SK-N-SH treated with all-trans-retinoic acid at 6 μM for 48 hours (cell line): ENCODE results near the gene FRMD4A.
A peak's percentile ranks its signal among the peaks of the same experiment; 100 is the strongest.

ENCODE experiments used
- ATAC-seq: fragments of 200-7000 bp; cut with Tn5 transposase; 3 replicates; pipeline ENCODE4 v1.9.1; 2020; ENCODE audit warnings: mild to moderate bottlenecking, moderate library complexity
- ARNTL ChIP-seq: fragments of 450-650 bp; formaldehyde crosslinking; IDR thresholded peaks from 2 replicates; pipeline ENCODE4 v1.5.0; 2020; ENCODE audit warnings: low read depth, mild to moderate bottlenecking, moderate library complexity, borderline replicate concordance
- BACH2 ChIP-seq: fragments of 250-450 bp; sonication (Bioruptor Pico); IDR thresholded peaks from 2 replicates; pipeline ENCODE4 v1.9.0; 2021; ENCODE audit warnings: mild to moderate bottlenecking, borderline replicate concordance
- CREB5 ChIP-seq: fragments of 250-450 bp; sonication (Bioruptor Pico); IDR thresholded peaks from 2 replicates; pipeline ENCODE4 v1.5.1; 2020; ENCODE audit warnings: low read depth, mild to moderate bottlenecking, moderate library complexity
- CSDC2 ChIP-seq: fragments of 250-450 bp; sonication (Bioruptor Pico); IDR thresholded peaks from 2 replicates; pipeline ENCODE4 v1.5.0; 2020; ENCODE audit warnings: mild to moderate bottlenecking, moderate library complexity
- CSRNP3 ChIP-seq: fragments of 250-450 bp; sonication (Bioruptor Pico); IDR thresholded peaks from 2 replicates; pipeline ENCODE4 v1.5.1; 2021; ENCODE audit warnings: mild to moderate bottlenecking, moderate library complexity
- ESRRG ChIP-seq: fragments of 250-450 bp; sonication (Bioruptor Pico); IDR thresholded peaks from 2 replicates; pipeline ENCODE4 v1.6.1; 2021; ENCODE audit warnings: mild to moderate bottlenecking
- GLIS3 ChIP-seq: fragments of 250-450 bp; sonication (Bioruptor Pico); IDR thresholded peaks from 2 replicates; pipeline ENCODE4 v1.5.0; 2020; ENCODE audit warnings: mild to moderate bottlenecking, moderate library complexity
- ISL1 ChIP-seq: fragments of 250-450 bp; sonication (Bioruptor Pico); IDR thresholded peaks from 2 replicates; pipeline ENCODE4 v2.1.2; 2022; ENCODE audit warnings: mild to moderate bottlenecking, moderate library complexity
- OSR1 ChIP-seq: fragments of 250-450 bp; sonication (Bioruptor Pico); IDR thresholded peaks from 2 replicates; pipeline ENCODE4 v1.8.0; 2022; ENCODE audit warnings: moderate library complexity, mild to moderate bottlenecking, inconsistent platforms
- PATZ1 ChIP-seq: fragments of 250-450 bp; sonication (Bioruptor Pico); IDR thresholded peaks from 2 replicates; pipeline ENCODE4 v1.8.0; 2020; ENCODE audit warnings: mild to moderate bottlenecking, moderate library complexity, borderline replicate concordance
- POU6F1 ChIP-seq: fragments of 250-450 bp; sonication (Bioruptor Pico); IDR thresholded peaks from 2 replicates; pipeline ENCODE4 v1.8.0; 2021; ENCODE audit warnings: low read depth, mild to moderate bottlenecking, moderate library complexity, borderline replicate concordance
- PPARA ChIP-seq: fragments of 250-450 bp; sonication (Bioruptor Pico); IDR thresholded peaks from 2 replicates; pipeline ENCODE4 v1.5.0; 2020; ENCODE audit warnings: mild to moderate bottlenecking, borderline replicate concordance
- RARB ChIP-seq: fragments of 250-450 bp; sonication (Bioruptor Pico); IDR thresholded peaks from 2 replicates; pipeline ENCODE4 v1.8.0; 2021; ENCODE audit warnings: mild to moderate bottlenecking, moderate library complexity
- SNAI2 ChIP-seq: fragments of 250-450 bp; sonication (Bioruptor Pico); IDR thresholded peaks from 2 replicates; pipeline ENCODE4 v1.5.0; 2020; ENCODE audit warnings: mild to moderate bottlenecking, moderate library complexity
- TCF4 ChIP-seq: fragments of 250-450 bp; sonication (Bioruptor Pico); IDR thresholded peaks from 2 replicates; pipeline ENCODE4 v1.8.0; 2021; ENCODE audit warnings: mild to moderate bottlenecking, moderate library complexity, borderline replicate concordance
- TOX ChIP-seq: fragments of 250-450 bp; sonication (Bioruptor Pico); IDR thresholded peaks from 2 replicates; pipeline ENCODE4 v1.8.0; 2021; ENCODE audit warnings: mild to moderate bottlenecking, moderate library complexity, borderline replicate concordance
- TSHZ2 ChIP-seq: fragments of 250-450 bp; sonication (Bioruptor Pico); IDR thresholded peaks from 2 replicates; pipeline ENCODE4 v1.5.0; 2020; ENCODE audit warnings: mild to moderate bottlenecking, moderate library complexity
- ZC3H10 ChIP-seq: fragments of 250-450 bp; sonication (Bioruptor Pico); IDR thresholded peaks from 2 replicates; pipeline ENCODE4 v1.5.1; 2021; ENCODE audit warnings: mild to moderate bottlenecking, moderate library complexity
- ZFP3 ChIP-seq: fragments of 250-450 bp; sonication (Bioruptor Pico); IDR thresholded peaks from 2 replicates; pipeline ENCODE4 v1.5.0; 2020; ENCODE audit warnings: mild to moderate bottlenecking, moderate library complexity
- ZNF565 ChIP-seq: fragments of 450-650 bp; formaldehyde crosslinking; conservative IDR thresholded peaks from 2 replicates; pipeline ENCODE4 v1.5.0; 2020; ENCODE audit warnings: low read depth, mild to moderate bottlenecking, moderate library complexity
- ZNF70 ChIP-seq: fragments of 450-650 bp; formaldehyde crosslinking; IDR thresholded peaks from 2 replicates; pipeline ENCODE4 v1.5.0; 2020; ENCODE audit warnings: mild to moderate bottlenecking, moderate library complexity

The FRMD4A gene

GRCh38 chr10:13614530-13615332 is 716.0 kb downstream of the FRMD4A start:
- ATAC-seq: peak; percentile 94
- TF ChIP-seq ISL1 (CRISPR knock-in tag): peak; percentile 96
- peak; percentile 40; the same call in 1 of the 2 replicates for TF ChIP-seq PATZ1 (CRISPR knock-in tag)
- TF ChIP-seq ZNF565: 0 out of 2 replicates have a peak, but pooled peaks have one; percentile 31
- peak; percentile 19; the same call in 1 of the 2 replicates for TF ChIP-seq GLIS3
- peak; percentile 70 for TF ChIP-seq CREB5 (CRISPR knock-in tag)
- peak; percentile 60; the same call in 1 of the 2 replicates for TF ChIP-seq TCF4 (CRISPR knock-in tag)
- TF ChIP-seq TSHZ2 (CRISPR knock-in tag): peak; percentile 82
- no peak for TF ChIP-seq POU6F1 (CRISPR knock-in tag)
- peak; percentile 64; the same call in 1 of the 2 replicates for TF ChIP-seq ZC3H10
- TF ChIP-seq PPARA (CRISPR knock-in tag): no peak
- TF ChIP-seq CSDC2 (CRISPR knock-in tag): 0 out of 2 replicates have a peak, but pooled peaks have one; percentile 56
- 0 out of 2 replicates have a peak, but pooled peaks have one; percentile 70 for TF ChIP-seq ZFP3 (CRISPR knock-in tag)
- peak; percentile 74 for TF ChIP-seq SNAI2 (CRISPR knock-in tag)
- TF ChIP-seq ZNF70 (CRISPR knock-in tag): no peak

- ATAC-seq: peak; percentile 64
- TF ChIP-seq ISL1 (CRISPR knock-in tag): no peak
- TF ChIP-seq TOX (CRISPR knock-in tag): no peak
- no peak for TF ChIP-seq ZNF565
Measured at GRCh38 chr10:13613519-13613918, 717.2 kb downstream of the FRMD4A start.

GRCh38 chr10:13612654-13613373 is 717.9 kb downstream of the FRMD4A start:
- no peak for ATAC-seq
- TF ChIP-seq ZFP3 (CRISPR knock-in tag) (0 out of 2 replicates have a peak, but pooled peaks have one; percentile 29), ISL1 (CRISPR knock-in tag) (no peak), ZC3H10 (no peak), TCF4 (CRISPR knock-in tag) (no peak), TOX (CRISPR knock-in tag) (no peak), BACH2 (no peak), ZNF565 (no peak), SNAI2 (CRISPR knock-in tag) (no peak)

- no peak for ATAC-seq
Measured at GRCh38 chr10:13608246-13608853, 722.4 kb downstream of the FRMD4A start.

More at GRCh38 chr10:13608246-13608853, 722.4 kb downstream of the FRMD4A start:
- TF ChIP-seq RARB (CRISPR knock-in tag): no peak
- no peak for TF ChIP-seq ISL1 (CRISPR knock-in tag)
- TF ChIP-seq OSR1 (CRISPR knock-in tag): no peak
- TF ChIP-seq CSRNP3 (CRISPR knock-in tag): no peak
- TF ChIP-seq SNAI2 (CRISPR knock-in tag): no peak
- TF ChIP-seq ZFP3 (CRISPR knock-in tag): no peak
- no peak for TF ChIP-seq ZC3H10
- no peak for TF ChIP-seq ARNTL
- TF ChIP-seq POU6F1 (CRISPR knock-in tag): no peak
- TF ChIP-seq GLIS3: no peak
- no peak for TF ChIP-seq ZNF70 (CRISPR knock-in tag)
- TF ChIP-seq ESRRG (CRISPR knock-in tag): no peak
